T-cell (primary cell): ENCODE measurements around the gene FOXP3. TPM values are rescaled to one million over a fixed set of nuclear protein-coding genes. Genes with fewer than 3 reads are reported as not detected.

ENCODE experiments used
- ATAC-seq, 4 experiments: fragments of 200-7000 bp in 3 of 4; fragments of 150-1000 bp in 1 of 4; cut with Tn5 transposase; replicated peaks in 1 of 4; 1 replicate in 3 of 4; 2 replicates in 1 of 4; pipeline ENCODE4 v1.10.0; 2021; ENCODE audit warnings: moderate library complexity in 3 of 4, mild to moderate bottlenecking in 2 of 4, moderate number of reproducible peaks in 1 of 4
- CTCF ChIA-PET, 2 donors: fragments of 300-600 bp; sonication (Branson Sonifier 250); formaldehyde crosslinking; loops; one replicate each; lab custom pipeline; 2022; ENCODE audit warnings: antibody characterized with exemption in 2 of 2; lab: Charles Lee
- POLR2A ChIA-PET, 2 donors: fragments of 300-600 bp; sonication (Branson Sonifier 250); formaldehyde crosslinking; loops; one replicate each; lab custom pipeline; 2022; ENCODE audit warnings: antibody characterized with exemption in 2 of 2; lab: Charles Lee
- DNase-seq, 35 experiments: peaks; one replicate each; pipeline versions ENCODE4 v3.0.0 to v3.0.0-alpha.2; 2013 to 2023
- H3K27ac ChIP-seq: one replicate; pipeline ENCODE4 v1.5.1; 2013; ENCODE audit warnings: low read length
- H3K27me3 ChIP-seq, 2 experiments: replicated peaks in 1 of 2; 1 replicate in 1 of 2; 2 replicates in 1 of 2; pipeline versions ENCODE4 v1.6.1 to v1.7.0; 2013; ENCODE audit warnings: low read length in 1 of 2, mixed read lengths in 1 of 2; ENCODE audit not compliant: control insufficient read depth in 2 of 2, insufficient read depth in 2 of 2; ENCODE audit errors: extremely low read depth in 1 of 2
- H3K36me3 ChIP-seq, 2 donors: 1 replicate in 1 of 2; 2 replicates in 1 of 2; pipeline versions ENCODE4 v1.6.1 to v1.7.0; 2013; ENCODE audit warnings: low read length in 1 of 2; ENCODE audit not compliant: control insufficient read depth in 2 of 2, insufficient read depth in 1 of 2; ENCODE audit errors: extremely low read depth in 1 of 2
- H3K4me1 ChIP-seq, 2 experiments: 1 replicate in 1 of 2; 2 replicates in 1 of 2; pipeline versions ENCODE4 v1.6.1 to v1.7.0; 2013; ENCODE audit warnings: low read length in 2 of 2, mixed read lengths in 1 of 2; ENCODE audit not compliant: insufficient read depth in 2 of 2, control insufficient read depth in 1 of 2; ENCODE audit errors: extremely low read depth in 1 of 2
- H3K4me3 ChIP-seq, 2 donors: 1 replicate in 1 of 2; 2 replicates in 1 of 2; pipeline versions ENCODE4 v1.5.1 to v1.7.0; 2013; ENCODE audit warnings: mild to moderate bottlenecking in 2 of 2, low read length in 1 of 2, moderate library complexity in 1 of 2; ENCODE audit not compliant: control insufficient read depth in 1 of 2; ENCODE audit errors: extremely low read depth in 1 of 2
- H3K9me3 ChIP-seq: 2 replicates; pipeline ENCODE4 v1.7.0; 2013
- H3K27ac Mint-ChIP-seq, 2 donors: one replicate each; pipeline ENCODE4 v1.8.0; 2020 to 2021; ENCODE audit warnings: mild to moderate bottlenecking in 2 of 2, mixed read lengths in 2 of 2
- H3K27me3 Mint-ChIP-seq, 2 donors: one replicate each; pipeline ENCODE4 v1.8.0; 2021 to 2022; ENCODE audit warnings: mixed read lengths in 2 of 2
- H3K36me3 Mint-ChIP-seq: one replicate; pipeline ENCODE4 v1.8.0; 2021; ENCODE audit warnings: mixed read lengths
- H3K4me1 Mint-ChIP-seq, 3 donors: one replicate each; pipeline ENCODE4 v1.8.0; 2020 to 2022; ENCODE audit warnings: mixed read lengths in 3 of 3, mild to moderate bottlenecking in 1 of 3
- H3K4me3 Mint-ChIP-seq, 3 donors: one replicate each; pipeline ENCODE4 v1.8.0; 2020 to 2022; ENCODE audit warnings: mild to moderate bottlenecking in 3 of 3, mixed read lengths in 3 of 3, moderate library complexity in 3 of 3
- H3K9me3 Mint-ChIP-seq, 3 donors: one replicate each; pipeline ENCODE4 v1.8.0; 2020 to 2022; ENCODE audit warnings: mixed read lengths in 3 of 3
- WGBS: methylation state at CpG from one replicate; pipeline ENCODE4 v1.1.5; 2013; ENCODE audit warnings: missing lambda C conversion rate; ENCODE audit not compliant: insufficient coverage; 5-methylcytosine and 5-hydroxymethylcytosine counted together
- total RNA-seq, 35 experiments: library from RNA in 6 of 35; stranded (reverse) in 6 of 35; fragments of 120-200 nt in 1 of 35; gene quantifications; one replicate each; pipeline versions ENCODE4 v1.2.1 to v1.2.4 and lab custom pipeline; 2013 to 2026

FOXP3 gene
- total RNA-seq, 5 donors from 2014 or later (not counting 1 experiment from before 2014, with no cell fraction given) = 9.0 to 30.1 (median 21.7) TPM

DNA sequence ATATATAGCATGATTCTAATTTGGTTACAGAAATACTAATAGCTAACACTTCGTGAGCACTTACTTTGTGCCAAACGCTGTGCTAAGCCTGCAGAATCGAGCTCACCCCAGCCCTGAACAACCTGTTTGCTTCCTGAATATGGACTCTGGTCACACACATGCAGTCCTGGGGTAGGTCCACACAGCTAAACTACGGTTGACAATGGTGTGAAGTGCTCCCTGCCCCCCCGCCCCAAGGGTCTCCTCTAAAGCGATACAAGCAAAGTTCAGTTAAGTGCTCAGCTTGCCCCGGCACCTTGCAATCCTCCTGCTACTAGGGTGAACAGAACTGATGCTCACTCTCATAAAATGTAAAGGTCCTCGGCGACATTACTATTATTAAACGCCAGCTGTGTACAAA lies 879 bp downstream of the FOXP3 start:
- POLR2A ChIA-PET = interaction anchor here in 1 of 2 donors (0.8 kb wide), 1 partner anchor 15 kb away, joined by 5 read pairs; no protein-coding TSS in a partner anchor
- WGBS = 100% methylated on average over 5 of the region's 10 CpGs
- Mint-ChIP-seq H3K27ac (peak overlapping the region in 1 of 2 donors; percentile 77), H3K36me3 (no peaks in the 10 kb centered on the region), H3K4me1 (peaks cover 18 to 37% (median 28%) of the 10 kb centered on the region in 3 donors), H3K9me3 (no peaks in the 10 kb centered on the region), H3K4me3 (peak overlapping the region; percentile 6 to 76 (median 63)), H3K27me3 (peaks cover 0 to 9% of the 10 kb centered on the region in 2 donors)
- no peaks in the 10 kb centered on the region for H3K9me3 ChIP-seq
- H3K27me3 ChIP-seq = no peaks in the 10 kb centered on the region
- H3K4me3 ChIP-seq = peak overlapping the region in 1 of 2 donors; percentile 21
- ATAC-seq (no peak), DNase-seq (no peak)
- H3K4me1 ChIP-seq = peaks cover 0 to 22% of the 10 kb centered on the region in 2 experiments
- H3K36me3 ChIP-seq = no peaks in the 10 kb centered on the region
- CTCF ChIA-PET = no interaction called here
- no peak overlapping the region for H3K27ac ChIP-seq

DNA sequence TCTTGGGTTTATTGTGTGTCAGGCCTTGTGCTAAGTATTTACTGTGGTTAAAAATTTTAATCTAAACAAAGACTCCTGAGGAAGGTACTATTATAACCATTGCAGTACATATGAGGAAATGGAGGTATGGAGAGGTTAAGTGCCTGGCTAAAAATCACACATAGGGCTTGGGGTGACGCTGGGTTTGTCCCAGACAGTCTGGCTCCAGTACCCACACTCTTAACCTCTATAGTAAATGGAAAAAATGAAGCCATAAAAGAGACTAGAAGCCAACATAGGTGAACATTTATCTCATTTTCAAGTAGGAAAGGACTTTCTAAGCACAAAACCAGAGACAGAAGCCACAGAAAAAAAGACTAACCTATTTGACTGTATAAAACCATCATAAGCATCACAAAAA lies 1.9 kb downstream of the FOXP3 start:
- no peaks in the 10 kb centered on the region for H3K36me3 Mint-ChIP-seq
- WGBS = no CpG with 5 or more reads among the region's 1 CpG
- DNase-seq = no peak
- H3K9me3 Mint-ChIP-seq = no peaks in the 10 kb centered on the region
- peak overlapping the region in 1 of 2 donors; percentile 65 for H3K27ac Mint-ChIP-seq
- H3K4me3 ChIP-seq = no peak overlapping the region
- H3K27me3 ChIP-seq = no peaks in the 10 kb centered on the region
- H3K4me3 Mint-ChIP-seq = peak overlapping the region in 2 of 3 donors; percentile 47 to 59
- no peak overlapping the region for H3K27ac ChIP-seq
- ChIA-PET CTCF (no interaction called here), POLR2A (no interaction called here)
- no peak for ATAC-seq
- peaks cover 0 to 26% of the 10 kb centered on the region in 2 experiments for H3K4me1 ChIP-seq
- peaks cover 19 to 38% (median 28%) of the 10 kb centered on the region in 3 donors for H3K4me1 Mint-ChIP-seq
- H3K27me3 Mint-ChIP-seq = peaks cover 0 to 9% of the 10 kb centered on the region in 2 donors
- no peaks in the 10 kb centered on the region for H3K36me3 ChIP-seq
- H3K9me3 ChIP-seq = no peaks in the 10 kb centered on the region

DNA sequence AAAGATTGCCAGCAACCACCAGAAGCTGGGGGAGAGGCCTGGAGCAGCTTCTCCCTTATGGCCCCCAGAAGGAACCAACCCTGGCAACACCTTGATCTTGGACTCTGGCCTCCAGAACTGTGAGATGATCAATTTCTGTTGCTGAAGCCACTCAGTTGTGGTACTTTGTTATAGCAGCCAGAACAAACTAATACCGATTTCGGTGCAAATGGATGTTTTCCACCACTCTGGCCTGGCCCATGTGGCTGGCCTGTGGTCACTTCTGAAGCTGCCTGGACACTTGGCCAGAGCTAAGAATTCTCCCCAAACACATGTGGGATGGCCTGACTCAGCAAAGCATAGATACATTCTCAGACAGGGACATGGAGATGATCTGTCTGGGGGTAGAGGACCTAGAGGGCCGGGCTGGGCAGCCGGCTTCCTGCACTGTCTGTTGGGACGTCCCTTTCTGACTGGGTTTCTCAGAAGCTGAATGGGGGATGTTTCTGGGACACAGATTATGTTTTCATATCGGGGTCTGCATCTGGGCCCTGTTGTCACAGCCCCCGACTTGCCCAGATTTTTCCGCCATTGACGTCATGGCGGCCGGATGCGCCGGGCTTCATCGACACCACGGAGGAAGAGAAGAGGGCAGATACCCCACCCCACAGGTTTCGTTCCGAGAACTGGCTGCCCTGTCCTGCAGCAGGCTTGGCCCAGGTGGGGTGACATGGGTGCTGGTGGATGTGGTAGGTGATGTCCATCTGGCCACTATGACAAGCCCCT lies 4.1 kb downstream of the FOXP3 start:
- Mint-ChIP-seq H3K9me3 (no peaks in the 10 kb centered on the region), H3K36me3 (no peaks in the 10 kb centered on the region), H3K4me1 (peaks cover 23 to 46% (median 38%) of the 10 kb centered on the region in 3 donors), H3K27me3 (peaks cover 0 to 9% of the 10 kb centered on the region in 2 donors), H3K4me3 (peak overlapping the region; percentile 23 to 37 (median 25)), H3K27ac (peak overlapping the region; percentile 71 to 73)
- POLR2A ChIA-PET = no interaction called here
- Histone ChIP-seq H3K27ac (no peak overlapping the region), H3K36me3 (no peaks in the 10 kb centered on the region), H3K27me3 (no peaks in the 10 kb centered on the region), H3K4me3 (no peak overlapping the region), H3K9me3 (no peaks in the 10 kb centered on the region), H3K4me1 (peaks cover 0 to 36% of the 10 kb centered on the region in 2 experiments)
- CTCF ChIA-PET = no interaction called here
- no peak for DNase-seq
- WGBS = 100% methylated on average over 2 of the region's 17 CpGs
- ATAC-seq = peak in 1 of 4 experiments; percentile 8

GRCh38 chrX:49258749-49259124 lies 5.8 kb downstream of the FOXP3 start:
- 100% methylated on average over 1 of the region's 5 CpGs for WGBS
- Histone ChIP-seq H3K36me3 (no peaks in the 10 kb centered on the region), H3K27me3 (no peaks in the 10 kb centered on the region), H3K27ac (no peak overlapping the region), H3K4me1 (peaks cover 0 to 31% of the 10 kb centered on the region in 2 experiments), H3K9me3 (no peaks in the 10 kb centered on the region), H3K4me3 (no peak overlapping the region)
- Mint-ChIP-seq H3K4me1 (peaks cover 22 to 38% (median 37%) of the 10 kb centered on the region in 3 donors), H3K4me3 (peak overlapping the region in 2 of 3 donors; percentile 23 to 50), H3K27me3 (peaks cover 0 to 5% of the 10 kb centered on the region in 2 donors), H3K9me3 (no peaks in the 10 kb centered on the region), H3K27ac (peak overlapping the region; percentile 67 to 71), H3K36me3 (no peaks in the 10 kb centered on the region)
- CTCF ChIA-PET = no interaction called here
- POLR2A ChIA-PET = no interaction called here
- ATAC-seq = no peak
- DNase-seq = no peak

- H3K4me3 Mint-ChIP-seq = peak overlapping the region in 1 of 3 donors; percentile 57
- Histone ChIP-seq H3K36me3 (no peaks in the 10 kb centered on the region), H3K9me3 (no peaks in the 10 kb centered on the region), H3K27me3 (no peaks in the 10 kb centered on the region), H3K4me1 (peaks cover 0 to 31% of the 10 kb centered on the region in 2 experiments), H3K27ac (peak overlapping the region; percentile 47), H3K4me3 (no peak overlapping the region)
- H3K27ac Mint-ChIP-seq = peak overlapping the region; percentile 84 to 87
- WGBS = 47% methylated on average over 6 of the region's 20 CpGs
- no peaks in the 10 kb centered on the region for H3K36me3 Mint-ChIP-seq
- peaks cover 22 to 38% (median 37%) of the 10 kb centered on the region in 3 donors for H3K4me1 Mint-ChIP-seq
- peaks cover 0 to 5% of the 10 kb centered on the region in 2 donors for H3K27me3 Mint-ChIP-seq
- H3K9me3 Mint-ChIP-seq = no peaks in the 10 kb centered on the region
- ChIA-PET POLR2A (no interaction called here), CTCF (no interaction called here)
- ATAC-seq = peak; percentile 31 to 74 (median 67)
- peak in 13 of 35 experiments; percentile 2 to 43 (median 18) for DNase-seq
Measured at GRCh38 chrX:49257846-49258748, 6.4 kb downstream of the FOXP3 start.
